Subcutaneous adipose tissue (tissue), 4 donors: Measurements from ENCODE around the gene TCP11L2. TPM values are rescaled to one million over a fixed set of nuclear protein-coding genes. Genes with fewer than 3 reads are reported as not detected.

Experiments used
- CTCF ChIP-seq: fragments of 450-650 bp; IDR thresholded peaks from one replicate; pipeline ENCODE4 v1.5.1; 2016; ENCODE audit warnings: low read depth, mild to moderate bottlenecking, control low read depth, antibody characterized with exemption, moderate library complexity
- total RNA-seq, 4 donors: library from RNA; depleted of rRNA; stranded (reverse); fragments of >200 nt; gene quantifications; one replicate each; pipeline ENCODE4 v1.1.0, GENCODE V29; 2016

TCP11L2 gene
- total RNA-seq, 4 donors from 2014 or later, result 25.2 to 48.8 (median 38.8) TPM

DNA sequence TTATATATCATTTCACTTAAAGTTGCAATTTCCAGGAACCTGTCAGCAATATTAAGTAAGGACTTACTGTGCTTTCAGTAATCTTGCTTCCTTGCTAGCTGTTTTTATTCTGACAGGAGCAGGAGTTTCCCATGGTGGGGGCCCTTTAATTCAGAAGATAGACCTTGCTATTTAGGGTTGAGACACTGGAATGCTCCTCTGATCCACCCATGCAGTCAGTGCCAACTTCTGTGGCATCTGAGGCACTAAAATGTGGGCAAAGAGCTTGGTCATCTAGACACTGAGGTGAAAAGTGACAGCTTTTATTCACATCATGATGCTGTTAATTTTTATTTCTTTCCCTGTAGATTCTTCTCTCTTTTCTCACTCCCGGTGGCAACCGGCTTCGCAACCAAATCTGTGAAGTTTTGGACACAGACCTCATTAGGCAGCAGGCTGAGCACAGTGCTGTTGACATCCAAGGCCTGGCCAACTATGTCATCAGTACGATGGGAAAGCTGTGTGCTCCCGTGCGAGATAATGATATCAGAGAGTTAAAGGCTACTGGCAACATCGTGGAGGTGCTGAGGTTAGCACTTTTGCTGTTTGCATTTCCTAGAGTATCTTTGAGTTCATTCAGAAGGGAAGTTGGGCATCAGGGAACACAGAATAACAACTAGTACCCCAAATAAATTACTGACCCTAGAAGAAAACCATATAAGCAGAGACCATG lies 18.8 kb downstream of the TCP11L2 start:
- no peak for TF ChIP-seq CTCF

DNA sequence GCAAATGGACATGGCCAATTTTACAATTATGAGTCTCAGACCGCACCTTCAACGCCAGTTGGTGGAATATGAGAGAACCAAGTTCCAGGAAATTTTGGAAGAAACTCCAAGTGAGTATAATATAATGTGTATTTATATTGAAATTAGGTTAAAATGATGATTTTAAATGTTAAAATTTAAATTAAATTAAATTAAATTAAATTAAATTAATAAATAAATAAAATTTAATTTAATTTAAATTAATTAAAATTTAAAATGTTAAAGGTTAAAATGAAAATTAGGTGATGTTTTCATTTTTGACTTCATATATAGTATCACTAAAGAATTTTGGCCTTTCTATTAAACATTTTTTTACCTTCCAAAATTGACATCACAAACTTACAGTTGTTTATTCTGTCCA lies 21.0 kb downstream of the TCP11L2 start:
- TF ChIP-seq CTCF, result no peak

GRCh38 chr12:106327309-106327869 lies 24.9 kb downstream of the TCP11L2 start:
- TF ChIP-seq CTCF, result no peak

DNA sequence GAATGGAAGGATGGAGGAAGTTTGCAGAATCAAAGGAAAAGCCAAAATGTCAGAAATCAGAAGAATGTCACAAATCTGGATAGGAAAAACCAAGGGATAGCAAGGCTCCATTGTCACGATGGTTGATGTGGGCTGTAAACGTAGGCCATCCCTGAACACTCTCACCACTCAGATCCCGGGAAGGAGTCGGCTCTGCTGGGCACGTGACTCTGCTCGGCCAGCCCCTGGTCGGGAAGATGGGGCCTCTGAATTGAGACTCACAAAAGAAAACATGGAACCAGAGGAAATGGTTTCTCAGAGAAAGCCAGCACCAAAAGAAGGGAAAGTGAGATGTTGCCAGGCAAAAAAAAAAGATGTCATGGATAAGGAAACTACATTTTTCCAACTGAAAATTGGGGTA lies 26.2 kb downstream of the TCP11L2 start:
- TF ChIP-seq CTCF, result no peak

- TF ChIP-seq CTCF, result no peak
Observed at GRCh38 chr12:106329231-106329982, 26.9 kb downstream of the TCP11L2 start.

DNA sequence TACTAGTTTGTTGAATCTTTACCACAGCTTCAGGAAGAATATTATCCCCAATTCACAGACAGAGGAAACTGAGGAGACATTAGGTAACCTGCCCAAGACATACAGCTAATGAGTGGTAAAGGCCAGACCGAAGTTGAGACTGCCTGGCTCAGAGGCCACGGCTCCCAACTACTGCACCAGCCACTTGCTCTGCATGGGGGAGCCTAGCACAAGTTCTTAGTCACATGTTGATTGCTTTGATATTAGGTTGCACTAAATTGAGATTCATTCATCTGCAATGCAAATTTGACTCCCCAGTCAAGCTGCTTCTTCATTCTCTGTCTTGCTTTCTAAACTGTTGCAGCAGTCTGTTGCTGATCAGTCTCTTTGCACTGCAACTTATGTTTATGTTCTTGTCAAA lies 29.1 kb downstream of the TCP11L2 start:
- no peak for TF ChIP-seq CTCF

- TF ChIP-seq CTCF, result no peak
Observed at GRCh38 chr12:106332536-106332935, 30.0 kb downstream of the TCP11L2 start.
